ENCODE results near the gene WDR83. TPM values are rescaled to one million over a fixed set of nuclear protein-coding genes. Genes with fewer than 3 reads are reported as not detected.

WDR83 gene
- 52.2 and 53.5 TPM in 2 replicates for total RNA-seq (2014; rRNA removed; shearing (Covaris generic))

GRCh38 chr19:12666265-12667048 is at the start of gene WDR83, which contains the start of gene MAN2B1:
Gene WDR83 (plus strand): TSS chr19:12666807. CDS start chr19:12669791, 2,984 bp downstream.
Gene MAN2B1 (minus strand): TSS chr19:12666742. CDS start chr19:12666701, 41 bp downstream.

GRCh38 chr19:12681074-12681987 is 14.7 kb downstream of the WDR83 start, which contains the start of gene DHPS:
Gene DHPS (minus strand): TSS chr19:12681880. CDS start chr19:12681766, 114 bp downstream.

GRCh38 chr19:12687496-12688196 is 21.0 kb downstream of the WDR83 start, which contains the start of gene GNG14:
Gene GNG14 (plus strand): TSS chr19:12687998. CDS start chr19:12688049, 51 bp downstream.

GRCh38 chr19:12696366-12697335 is 30.0 kb downstream of the WDR83 start, which contains the start of gene FBXW9:
Gene FBXW9 (minus strand): TSS chr19:12696631. CDS start chr19:12696581, 50 bp downstream.

GRCh38 chr19:12723641-12724426 is 57.2 kb downstream of the WDR83 start, which contains the start of gene TNPO2:
Gene TNPO2 (minus strand): TSS chr19:12723932. CDS start chr19:12720977, 2,955 bp downstream.

Small RNA genes lying within 50 kb of the gene (small RNA-seq; reads per million reads assigned to genes)
- 311 reads per million, percentile 98 among the genes with 10 or more reads in this experiment for gene SNORD41

Other genes starting within 250 kb of the WDR83 start
- gene ZNF443, start 225.8 kb upstream of the WDR83 start, total RNA-seq (2014; rRNA removed; shearing (Covaris generic)): 2.2 and 2.5 TPM in 2 replicates
- 0.45 and 0.98 TPM in 2 replicates for gene ZNF709, start 182.0 kb upstream of the WDR83 start, total RNA-seq (2014; rRNA removed; shearing (Covaris generic))
- gene ZNF564, start 115.3 kb upstream of the WDR83 start, total RNA-seq (2014; rRNA removed; shearing (Covaris generic)): 3.4 TPM in 2 replicates
- gene ZNF490, start 56.0 kb upstream of the WDR83 start, total RNA-seq (2014; rRNA removed; shearing (Covaris generic)): 8.4 and 12.2 TPM in 2 replicates
- 12.5 and 16.3 TPM in 2 replicates for gene ZNF791, start 55.9 kb upstream of the WDR83 start, total RNA-seq (2014; rRNA removed; shearing (Covaris generic))
- gene MAN2B1, start 65 bp upstream of the WDR83 start, total RNA-seq (2014; rRNA removed; shearing (Covaris generic)): 50.7 and 54.4 TPM in 2 replicates
- 193 and 202 TPM in 2 replicates for gene DHPS, start 15.1 kb downstream of the WDR83 start, total RNA-seq (2014; rRNA removed; shearing (Covaris generic))
- 2.1 TPM in 1 of 2 replicates, not detected in the other for gene GNG14, start 21.2 kb downstream of the WDR83 start, total RNA-seq (2014; rRNA removed; shearing (Covaris generic))
- gene FBXW9, start 29.8 kb downstream of the WDR83 start, total RNA-seq (2014; rRNA removed; shearing (Covaris generic)): 34.6 and 41.0 TPM in 2 replicates
- 39.9 and 41.8 TPM in 2 replicates for gene TNPO2, start 57.1 kb downstream of the WDR83 start, total RNA-seq (2014; rRNA removed; shearing (Covaris generic))
- gene TRIR, start 67.9 kb downstream of the WDR83 start, total RNA-seq (2014; rRNA removed; shearing (Covaris generic)): 639 and 708 TPM in 2 replicates
- gene GET3, start 70.7 kb downstream of the WDR83 start, total RNA-seq (2014; rRNA removed; shearing (Covaris generic)): 128 and 132 TPM in 2 replicates
- gene BEST2, start 85.0 kb downstream of the WDR83 start, total RNA-seq (2014; rRNA removed; shearing (Covaris generic)): not detected in 2 replicates
- gene HOOK2, start 108.7 kb downstream of the WDR83 start, total RNA-seq (2014; rRNA removed; shearing (Covaris generic)): 21.1 and 25.3 TPM in 2 replicates
- gene JUNB, start 124.7 kb downstream of the WDR83 start, total RNA-seq (2014; rRNA removed; shearing (Covaris generic)): 171 and 236 TPM in 2 replicates
- gene PRDX2, start 135.0 kb downstream of the WDR83 start, total RNA-seq (2014; rRNA removed; shearing (Covaris generic)): 319 and 370 TPM in 2 replicates
- gene THSD8, start 135.3 kb downstream of the WDR83 start, total RNA-seq (2014; rRNA removed; shearing (Covaris generic)): not detected in 2 replicates
- 96.4 and 96.8 TPM in 2 replicates for gene RNASEH2A, start 139.8 kb downstream of the WDR83 start, total RNA-seq (2014; rRNA removed; shearing (Covaris generic))
- gene RTBDN, start 167.8 kb downstream of the WDR83 start, total RNA-seq (2014; rRNA removed; shearing (Covaris generic)): not detected in 2 replicates
- gene MAST1, start 171.7 kb downstream of the WDR83 start, total RNA-seq (2014; rRNA removed; shearing (Covaris generic)): 0.45 and 2.2 TPM in 2 replicates
- 47.9 and 68.7 TPM in 2 replicates for gene DNASE2, start 214.6 kb downstream of the WDR83 start, total RNA-seq (2014; rRNA removed; shearing (Covaris generic))
- gene KLF1, start 220.4 kb downstream of the WDR83 start, total RNA-seq (2014; rRNA removed; shearing (Covaris generic)): not detected in 2 replicates
- gene GCDH, start 224.4 kb downstream of the WDR83 start, total RNA-seq (2014; rRNA removed; shearing (Covaris generic)): 39.7 and 47.5 TPM in 2 replicates

Measured in A375 (cell line).